Measurements from ENCODE around the gene TCF23. TPM values are rescaled to one million over a fixed set of nuclear protein-coding genes. Genes with fewer than 3 reads are reported as not detected.

Gene TCF23
- total RNA-seq, 1 experiment from 2014 or later: not detected

DNA sequence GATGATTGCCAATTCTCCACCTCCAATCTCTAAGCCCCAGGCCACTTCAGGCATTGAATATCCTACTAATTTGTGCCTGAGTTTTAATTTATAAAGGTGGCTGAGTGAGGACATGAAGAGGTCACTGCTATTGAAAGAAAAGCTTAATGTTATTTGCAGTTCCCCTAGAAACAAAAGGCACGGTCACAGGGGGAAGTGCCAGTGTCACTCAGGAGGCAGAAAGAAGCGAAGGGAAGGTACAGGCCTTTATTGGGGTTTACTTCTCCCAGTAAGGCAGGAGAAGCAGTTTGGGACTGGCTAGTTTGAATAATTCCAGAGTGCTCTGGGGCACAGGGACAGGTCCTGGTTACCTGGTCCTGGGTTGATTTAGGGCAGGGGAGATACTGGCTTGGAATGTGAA, 26.9 kb upstream of the TCF23 start:
- H3K27me3 ChIP-seq (replicated peaks): peaks cover 19% of the 10 kb centered on the region

DNA sequence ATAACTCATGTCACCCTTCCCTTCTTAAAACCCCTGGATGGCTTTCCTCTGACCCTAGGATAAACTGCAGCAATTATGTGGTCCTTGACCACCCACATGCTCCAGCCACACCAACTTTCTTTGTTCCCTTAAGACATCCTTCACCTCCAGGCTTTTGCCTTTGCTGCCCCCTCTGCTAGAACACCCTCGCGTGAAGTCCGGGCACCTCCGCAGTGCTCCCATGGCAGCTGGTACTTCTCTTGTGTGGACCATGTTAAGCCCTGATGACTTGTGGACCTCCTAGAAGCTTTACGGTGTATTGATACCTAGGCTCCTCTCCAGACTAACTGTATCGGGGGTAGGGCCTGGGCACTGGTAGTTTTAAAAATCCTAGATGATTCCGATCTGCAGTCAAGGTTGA, 26.0 kb upstream of the TCF23 start:
- H3K9me3 ChIP-seq (replicated peaks): no peaks in the 10 kb centered on the region
- no peak overlapping the region for H3K27ac ChIP-seq
- no peak for DNase-seq (ENCODE audit: low read depth in 1 of 2, low spot score in 2 of 2)
- H3K36me3 ChIP-seq: no peaks in the 10 kb centered on the region
- peaks cover 18% of the 10 kb centered on the region for H3K27me3 ChIP-seq (replicated peaks)
- no peak overlapping the region for H3K4me3 ChIP-seq
- peaks cover 24% of the 10 kb centered on the region for H3K4me1 ChIP-seq (replicated peaks)

More for the DNA sequence above, 26.9 kb upstream of the TCF23 start:
- Histone ChIP-seq H3K4me3 (no peak overlapping the region), H3K27ac (no peak overlapping the region), H3K36me3 (no peaks in the 10 kb centered on the region), H3K4me1 (replicated peaks) (peaks cover 24% of the 10 kb centered on the region), H3K9me3 (replicated peaks) (no peaks in the 10 kb centered on the region)
- no peak for DNase-seq (ENCODE audit: low read depth in 1 of 2, low spot score in 2 of 2)

DNA sequence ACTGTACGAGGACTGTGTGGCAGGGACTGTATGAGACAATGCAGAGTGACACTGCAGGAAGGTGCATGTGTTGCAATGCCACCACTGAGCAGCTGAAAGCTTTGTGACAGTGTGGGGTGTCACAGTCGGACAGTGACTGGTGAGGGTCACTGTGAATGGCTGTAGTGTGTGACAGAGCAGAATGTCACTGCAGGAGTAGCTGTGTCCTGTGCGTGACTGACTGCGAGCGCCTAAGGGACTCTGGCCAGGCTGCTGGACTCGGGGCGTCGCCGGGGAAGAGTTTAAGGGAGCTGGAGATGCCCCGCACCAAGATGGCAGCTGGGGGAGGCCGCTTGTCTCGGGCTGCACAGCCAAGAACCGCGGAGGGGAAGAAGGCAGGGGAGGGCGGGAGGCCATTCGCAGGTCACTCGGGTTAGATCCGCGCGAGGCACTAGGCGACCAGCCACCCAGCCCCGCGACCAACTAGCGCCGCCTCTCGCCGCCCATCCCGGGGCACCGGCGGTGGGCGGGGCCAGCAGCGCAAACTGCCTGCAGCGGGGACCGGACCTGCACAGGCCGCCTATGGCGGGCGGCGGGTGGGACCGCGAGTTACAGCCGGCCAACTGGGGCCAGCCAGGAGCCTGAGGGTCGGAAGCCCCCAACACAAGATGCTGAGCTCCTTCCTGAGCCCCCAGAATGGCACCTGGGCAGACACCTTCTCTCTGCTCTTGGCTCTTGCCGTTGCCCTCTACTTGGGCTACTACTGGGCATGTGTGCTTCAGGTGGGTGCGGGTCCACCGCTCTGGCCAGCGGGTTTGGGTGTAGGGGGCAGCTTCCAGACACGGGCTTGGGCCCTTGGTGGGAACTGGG, 25.3 kb upstream of the TCF23 start, which contains the start of gene ABHD1:
Gene ABHD1 (plus strand): TSS at position 514 of the 849 bp plus-strand sequence. CDS start 134 bp downstream, at position 648.
- H3K4me3 ChIP-seq: peak within 1 kb of the TSS; percentile 30
- H3K27me3 ChIP-seq (replicated peaks): peaks cover 11% of the 10 kb centered on the region
- H3K4me1 ChIP-seq (replicated peaks): peaks cover 22% of the 10 kb centered on the region
- DNase-seq (ENCODE audit: low read depth in 1 of 2, low spot score in 2 of 2): no peak
- no peaks in the 10 kb centered on the region for H3K36me3 ChIP-seq
- no peak within 1 kb of the TSS for H3K27ac ChIP-seq
- H3K9me3 ChIP-seq (replicated peaks): no peaks in the 10 kb centered on the region

DNA sequence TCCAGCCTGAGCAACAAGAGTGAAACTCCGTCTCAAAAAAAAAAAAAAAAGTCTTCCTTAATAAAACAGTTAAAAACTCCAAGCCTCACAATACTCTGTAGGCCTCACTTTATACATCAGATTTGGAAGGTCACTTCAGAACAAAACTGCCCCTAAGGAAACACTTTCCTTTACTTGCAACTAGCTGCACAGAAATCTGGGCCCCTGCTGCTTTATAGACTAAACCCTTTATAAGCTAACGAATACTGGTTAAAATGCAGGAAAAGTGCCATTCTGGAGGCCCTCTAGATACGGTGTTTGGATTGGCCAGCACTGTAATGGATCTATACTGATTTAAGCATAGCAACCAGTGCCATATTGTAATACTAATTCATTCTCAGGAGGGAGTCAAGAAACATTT, 23.7 kb upstream of the TCF23 start:
- no peak for DNase-seq (ENCODE audit: low read depth in 1 of 2, low spot score in 2 of 2)
- peaks cover 6% of the 10 kb centered on the region for H3K36me3 ChIP-seq
- no peaks in the 10 kb centered on the region for H3K27me3 ChIP-seq (replicated peaks)
- no peaks in the 10 kb centered on the region for H3K9me3 ChIP-seq (replicated peaks)
- H3K4me1 ChIP-seq (replicated peaks): peaks cover 15% of the 10 kb centered on the region
- H3K4me3 ChIP-seq: no peak overlapping the region
- H3K27ac ChIP-seq: no peak overlapping the region

DNA sequence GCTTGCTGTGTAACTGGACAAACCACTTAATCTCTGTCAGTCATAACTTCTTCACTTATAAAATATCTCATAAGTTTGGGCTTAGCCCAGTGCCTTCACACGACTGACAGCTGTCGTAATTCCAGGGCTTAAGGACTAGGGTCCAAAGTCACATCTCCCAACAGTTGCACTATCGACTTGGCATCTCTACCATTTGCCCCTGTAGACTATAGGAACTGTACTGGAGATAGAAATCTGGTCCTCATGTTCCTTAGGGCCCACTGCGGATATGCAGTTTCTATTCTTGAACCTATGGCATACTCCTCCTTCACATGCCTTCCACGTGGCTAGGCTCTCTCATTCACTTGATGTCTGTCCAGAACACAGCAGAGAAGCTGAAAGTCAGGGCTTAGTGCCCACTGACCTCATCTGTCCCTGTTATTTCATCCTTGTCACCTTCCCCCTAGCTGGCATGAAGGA, 22.5 kb upstream of the TCF23 start:
- Histone ChIP-seq H3K9me3 (replicated peaks) (no peaks in the 10 kb centered on the region), H3K4me1 (replicated peaks) (peaks cover 15% of the 10 kb centered on the region), H3K27me3 (replicated peaks) (no peaks in the 10 kb centered on the region), H3K4me3 (no peak overlapping the region), H3K36me3 (peaks cover 18% of the 10 kb centered on the region), H3K27ac (no peak overlapping the region)
- no peak for DNase-seq (ENCODE audit: low read depth in 1 of 2, low spot score in 2 of 2)

DNA sequence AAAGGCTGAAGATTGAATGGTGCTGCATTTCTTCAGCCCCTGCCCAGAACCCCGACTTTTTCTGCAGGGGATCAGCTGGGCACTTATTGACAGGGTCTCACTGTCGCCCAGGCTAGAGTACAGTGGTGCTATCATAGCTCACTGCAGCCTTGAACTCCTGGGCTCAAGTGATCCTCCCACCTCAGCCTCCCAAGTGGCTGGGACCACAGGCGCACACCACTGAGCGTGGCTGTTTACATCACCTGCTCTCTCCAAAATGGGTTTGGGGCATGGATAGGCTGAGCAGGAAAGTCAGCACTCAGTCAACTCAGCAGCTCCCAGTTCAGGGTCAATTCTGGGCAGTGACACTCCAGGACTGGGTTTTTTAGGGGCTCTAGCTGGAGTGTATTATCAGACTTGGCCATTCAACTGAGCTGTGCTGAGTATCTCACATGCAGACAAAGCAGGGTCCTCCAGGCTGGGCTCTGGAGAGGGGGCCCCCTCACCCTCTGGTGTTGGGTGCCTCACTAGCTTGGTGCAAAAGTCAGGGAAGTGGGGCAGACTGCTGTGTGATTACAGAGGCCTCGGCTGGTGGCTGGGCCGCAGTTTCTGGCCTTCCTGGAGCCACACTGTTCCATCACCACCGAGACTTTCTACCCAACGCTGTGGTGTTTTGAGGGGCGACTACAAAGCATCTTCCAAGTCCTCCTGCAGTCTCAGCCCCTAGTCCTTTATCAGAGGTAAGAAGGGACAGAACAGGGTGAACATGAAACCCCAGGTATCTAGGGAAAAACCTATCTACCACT, 20.7 kb upstream of the TCF23 start:
- Histone ChIP-seq H3K36me3 (peaks cover 36% of the 10 kb centered on the region), H3K27me3 (replicated peaks) (no peaks in the 10 kb centered on the region), H3K4me1 (replicated peaks) (peaks cover 13% of the 10 kb centered on the region), H3K4me3 (no peak overlapping the region), H3K27ac (no peak overlapping the region), H3K9me3 (replicated peaks) (no peaks in the 10 kb centered on the region)
- DNase-seq (ENCODE audit: low read depth in 1 of 2, low spot score in 2 of 2): no peak

DNA sequence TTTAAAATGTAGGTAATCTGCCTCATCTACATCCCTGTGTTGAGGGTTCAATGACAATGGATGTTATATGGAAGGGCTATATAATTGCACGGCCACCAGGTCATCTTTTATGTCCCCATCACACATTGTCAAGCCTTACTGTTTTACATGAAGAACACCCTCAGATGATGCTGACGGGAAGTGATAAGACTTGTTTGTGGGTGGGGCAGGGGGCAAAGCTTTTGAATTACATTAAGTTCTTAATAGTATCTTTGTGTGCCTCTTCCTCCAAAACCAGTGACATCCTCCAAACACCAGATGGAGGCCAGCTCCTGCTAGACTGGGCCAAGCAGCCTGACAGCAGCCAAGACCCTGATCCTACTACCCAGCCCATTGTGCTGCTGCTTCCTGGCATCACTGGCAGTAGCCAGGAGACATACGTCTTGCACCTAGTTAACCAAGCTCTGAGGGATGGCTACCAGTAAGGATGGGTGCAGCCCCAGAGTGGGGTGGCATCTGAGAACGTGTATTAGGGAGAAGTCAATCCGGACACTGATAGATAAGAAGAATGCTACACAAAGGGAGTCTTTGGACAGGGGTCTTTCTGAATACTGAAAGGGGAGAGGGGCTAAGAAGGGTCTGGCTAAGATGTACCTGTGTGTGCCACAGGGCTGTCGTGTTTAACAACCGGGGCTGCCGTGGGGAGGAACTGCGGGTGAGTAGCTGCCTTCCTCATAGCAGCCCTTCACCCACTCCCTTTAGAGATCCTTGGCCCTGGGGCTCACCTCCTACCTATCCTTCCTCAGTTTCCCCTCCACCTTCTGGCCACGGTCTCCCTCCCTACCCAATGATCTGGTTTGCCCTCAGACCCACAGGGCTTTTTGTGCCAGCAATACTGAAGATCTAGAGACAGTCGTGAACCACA, 19.9 kb upstream of the TCF23 start:
- H3K27me3 ChIP-seq (replicated peaks): no peaks in the 10 kb centered on the region
- H3K36me3 ChIP-seq: peaks cover 41% of the 10 kb centered on the region
- no peak overlapping the region for H3K27ac ChIP-seq
- DNase-seq (ENCODE audit: low read depth in 1 of 2, low spot score in 2 of 2): no peak
- peaks cover 10% of the 10 kb centered on the region for H3K4me1 ChIP-seq (replicated peaks)
- no peak overlapping the region for H3K4me3 ChIP-seq
- no peaks in the 10 kb centered on the region for H3K9me3 ChIP-seq (replicated peaks)

DNA sequence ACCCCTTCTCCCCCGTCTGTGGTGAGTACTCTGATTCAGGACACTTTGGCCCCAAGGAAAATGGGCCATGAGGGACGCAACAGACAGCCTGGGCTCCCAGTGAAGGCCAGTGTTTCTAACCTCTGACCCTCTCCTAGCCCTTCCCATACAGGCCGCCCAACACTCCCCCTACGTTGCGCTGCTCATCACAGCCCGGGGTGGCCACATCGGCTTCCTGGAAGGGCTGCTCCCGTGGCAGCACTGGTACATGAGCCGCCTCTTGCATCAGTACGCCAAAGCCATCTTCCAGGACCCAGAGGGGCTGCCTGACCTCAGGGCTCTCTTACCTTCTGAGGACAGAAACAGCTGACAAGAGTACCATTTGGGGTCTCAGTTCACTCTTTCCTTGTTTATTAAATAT, 18.4 kb upstream of the TCF23 start:
- Histone ChIP-seq H3K27ac (no peak overlapping the region), H3K36me3 (peaks cover 45% of the 10 kb centered on the region), H3K9me3 (replicated peaks) (no peaks in the 10 kb centered on the region), H3K27me3 (replicated peaks) (no peaks in the 10 kb centered on the region), H3K4me1 (replicated peaks) (peaks cover 14% of the 10 kb centered on the region), H3K4me3 (no peak overlapping the region)
- no peak for DNase-seq (ENCODE audit: low read depth in 1 of 2, low spot score in 2 of 2)

DNA sequence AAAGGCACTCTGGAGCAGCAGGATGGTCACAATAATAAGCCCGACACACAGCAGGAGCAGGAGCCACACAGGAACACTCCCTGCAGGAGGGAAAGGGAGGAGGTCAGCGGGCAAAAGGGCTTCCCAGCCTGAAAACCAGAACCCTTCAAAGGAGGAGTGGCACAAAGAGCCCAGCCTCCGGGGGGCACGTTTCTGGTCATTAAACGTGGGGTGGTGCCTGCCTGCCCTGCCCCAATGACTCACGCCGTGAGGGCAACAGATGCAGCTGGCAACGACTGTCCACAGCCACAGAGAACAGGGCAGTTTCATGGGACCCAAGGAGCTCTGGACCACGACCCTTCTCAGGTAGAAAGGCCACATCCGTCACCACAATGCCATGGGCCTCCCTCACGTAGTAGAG, 17.4 kb upstream of the TCF23 start:
- Histone ChIP-seq H3K4me3 (no peak overlapping the region), H3K27me3 (replicated peaks) (no peaks in the 10 kb centered on the region), H3K36me3 (peaks cover 45% of the 10 kb centered on the region), H3K27ac (no peak overlapping the region), H3K4me1 (replicated peaks) (peaks cover 14% of the 10 kb centered on the region), H3K9me3 (replicated peaks) (no peaks in the 10 kb centered on the region)
- no peak for DNase-seq (ENCODE audit: low read depth in 1 of 2, low spot score in 2 of 2)

DNA sequence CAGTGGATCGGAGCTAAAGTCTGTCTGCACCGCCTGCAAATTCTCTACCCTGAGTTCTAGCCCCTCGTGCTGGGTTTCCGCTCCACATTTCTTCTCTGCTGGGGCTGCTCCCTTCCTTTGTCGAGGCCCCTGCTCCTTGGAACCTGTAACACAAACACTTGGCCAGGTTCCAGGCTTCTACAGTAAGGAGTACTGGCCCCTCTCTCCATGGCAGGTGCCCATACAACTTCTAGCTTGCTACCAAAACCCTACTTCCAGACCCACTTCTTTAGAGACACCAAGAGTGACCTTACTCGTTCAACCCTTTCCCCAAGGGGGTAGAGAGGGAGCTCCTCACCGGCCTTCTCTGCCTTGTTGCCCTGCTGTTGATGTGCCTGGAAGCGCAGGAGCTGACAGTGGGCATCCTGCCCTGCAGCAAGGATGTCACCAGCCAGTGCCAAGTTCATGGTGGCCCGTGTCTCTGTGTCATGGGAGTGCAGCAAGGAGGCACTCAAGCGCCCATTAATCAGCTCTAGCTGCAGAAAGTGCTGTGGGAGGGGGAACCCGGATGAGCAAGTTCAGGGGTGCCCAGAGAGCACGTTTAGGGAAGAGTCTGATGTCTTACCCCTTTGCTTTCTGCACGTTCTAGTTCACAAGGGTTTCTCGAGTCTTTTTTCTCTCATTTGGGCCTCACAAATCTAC, 15.5 kb upstream of the TCF23 start:
- H3K27me3 ChIP-seq (replicated peaks): no peaks in the 10 kb centered on the region
- H3K27ac ChIP-seq: no peak overlapping the region
- peak overlapping the region; percentile 94 for H3K4me3 ChIP-seq
- no peaks in the 10 kb centered on the region for H3K9me3 ChIP-seq (replicated peaks)
- peak in 1 of 2 experiments; percentile 29 for DNase-seq (ENCODE audit: low read depth in 1 of 2, low spot score in 2 of 2)
- peaks cover 45% of the 10 kb centered on the region for H3K36me3 ChIP-seq
- H3K4me1 ChIP-seq (replicated peaks): peaks cover 14% of the 10 kb centered on the region

DNA sequence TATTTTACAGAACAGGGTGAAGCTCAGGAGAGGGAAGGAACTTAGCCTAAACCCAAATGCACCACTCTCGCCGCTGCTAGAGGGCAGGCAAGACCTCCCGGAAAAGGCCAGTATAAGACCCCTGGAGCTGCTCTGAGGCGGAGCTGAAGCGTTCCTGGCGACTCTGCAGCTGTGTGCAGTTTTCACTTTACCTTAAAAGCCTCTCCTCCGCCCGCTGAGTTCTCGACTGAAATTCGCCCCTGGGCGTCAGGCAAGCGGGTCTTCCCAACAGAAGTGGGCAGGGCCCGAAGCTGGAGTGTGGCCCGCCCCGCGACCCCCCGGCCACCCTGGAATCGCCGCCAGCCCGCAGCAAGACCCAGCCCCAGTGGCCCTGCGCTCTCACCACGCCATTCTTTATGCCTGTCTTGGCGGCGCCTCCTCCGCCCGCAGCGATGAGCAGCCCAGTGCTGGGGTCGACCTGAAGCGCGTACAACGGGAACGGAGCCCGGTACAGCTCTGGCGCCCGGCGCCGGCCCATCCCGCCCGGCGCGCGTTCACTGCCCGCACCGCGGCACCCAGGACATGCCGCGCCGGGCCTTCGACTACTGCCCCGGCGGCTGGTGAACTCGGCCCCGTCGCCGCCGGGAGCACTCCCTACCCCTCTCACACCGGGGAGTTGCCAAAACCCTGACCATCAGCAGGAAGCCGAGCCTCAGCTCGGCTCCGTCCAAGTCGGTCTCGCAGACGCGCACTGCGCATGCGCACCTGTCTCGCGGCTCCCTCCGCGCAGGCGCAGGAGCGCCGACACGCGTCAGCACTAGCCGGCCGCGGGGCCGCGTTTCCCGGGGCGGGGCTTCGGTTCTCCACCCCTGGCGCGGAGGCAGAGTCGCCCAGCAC, 14.7 kb upstream of the TCF23 start, which contains the start of gene PREB:
Gene PREB (minus strand): TSS at position 732 of the 876 bp plus-strand sequence. CDS start 215 bp downstream, at position 517.
- Histone ChIP-seq H3K27me3 (replicated peaks) (no peaks in the 10 kb centered on the region), H3K4me1 (replicated peaks) (peaks cover 14% of the 10 kb centered on the region)

More for the DNA sequence above, 14.7 kb upstream of the TCF23 start, which contains the start of gene PREB:
- H3K4me3 ChIP-seq: peak within 1 kb of the TSS; percentile 94
- no peaks in the 10 kb centered on the region for H3K9me3 ChIP-seq (replicated peaks)
- peak; percentile 94 to 97 for DNase-seq (ENCODE audit: low read depth in 1 of 2, low spot score in 2 of 2)
- H3K36me3 ChIP-seq: peaks cover 45% of the 10 kb centered on the region
- no peak within 1 kb of the TSS for H3K27ac ChIP-seq

Measured in SJSA1 (cell line).